ENCODE results near the gene NDUFB3.

Gene NDUFB3

GRCh38 chr2:201100497-201100896 lies 28.7 kb downstream of the NDUFB3 start:
- DNase-seq: no peak

GRCh38 chr2:201105759-201106158 lies 34.0 kb downstream of the NDUFB3 start:
- DNase-seq: no peak

GRCh38 chr2:201107624-201108023 lies 35.8 kb downstream of the NDUFB3 start:
- no peak for DNase-seq

GRCh38 chr2:201108341-201108740 lies 36.5 kb downstream of the NDUFB3 start:
- DNase-seq: no peak

- no peak for DNase-seq
Measured at GRCh38 chr2:201109186-201109585, 37.4 kb downstream of the NDUFB3 start.

- no peak for DNase-seq
Measured at GRCh38 chr2:201110615-201111014, 38.8 kb downstream of the NDUFB3 start.

- no peak for DNase-seq
Measured at GRCh38 chr2:201111096-201111495, 39.3 kb downstream of the NDUFB3 start.

- no peak for DNase-seq
Measured at GRCh38 chr2:201114350-201114749, 42.5 kb downstream of the NDUFB3 start.

GRCh38 chr2:201114846-201115245 lies 43.0 kb downstream of the NDUFB3 start:
- DNase-seq: no peak

- DNase-seq: peak; percentile 72 to 74
Measured at GRCh38 chr2:201116115-201116958, 44.5 kb downstream of the NDUFB3 start, which contains the start of gene CFLAR. TSS of gene CFLAR (plus strand) at chr2:201116164. CDS start at chr2:201129866, 13,702 bp downstream.

- DNase-seq: peak in 1 of 2 donors; percentile 32
Measured at GRCh38 chr2:201116959-201117734, 45.3 kb downstream of the NDUFB3 start.

GRCh38 chr2:201117735-201118094 lies 45.9 kb downstream of the NDUFB3 start:
- DNase-seq: peak in 1 of 2 donors; percentile 31

GRCh38 chr2:201118121-201118960 lies 46.5 kb downstream of the NDUFB3 start:
- peak; percentile 76 to 80 for DNase-seq

- no peak for DNase-seq
Measured at GRCh38 chr2:201118961-201119854, 47.4 kb downstream of the NDUFB3 start.

GRCh38 chr2:201122276-201122675 lies 50.5 kb downstream of the NDUFB3 start:
- no peak for DNase-seq

GRCh38 chr2:201126308-201127151 lies 54.7 kb downstream of the NDUFB3 start:
- DNase-seq: no peak

- no peak for DNase-seq
Measured at GRCh38 chr2:201127152-201127511, 55.3 kb downstream of the NDUFB3 start.

- peak; percentile 33 to 34 for DNase-seq
Measured at GRCh38 chr2:201127570-201127969, 55.8 kb downstream of the NDUFB3 start.

GRCh38 chr2:201128033-201128432 lies 56.2 kb downstream of the NDUFB3 start:
- no peak for DNase-seq

GRCh38 chr2:201128933-201129505 lies 57.2 kb downstream of the NDUFB3 start:
- peak; percentile 45 to 46 for DNase-seq
